GM21381 (cell line): ENCODE results near the gene ZSCAN21.

ENCODE experiments used
- ATAC-seq: cut with Tn5 transposase; IDR thresholded peaks from one replicate; pipeline ENCODE4 v1.9.1; 2021; ENCODE audit warnings: mild to moderate bottlenecking, moderate library complexity; ENCODE audit not compliant: unreplicated experiment

Gene ZSCAN21

GRCh38 chr7:100024020-100024619 lies 25.5 kb upstream of the ZSCAN21 start:
- ATAC-seq: no peak

GRCh38 chr7:100027197-100027596 lies 22.4 kb upstream of the ZSCAN21 start:
- ATAC-seq: no peak

- no peak for ATAC-seq
Observed at GRCh38 chr7:100029596-100029995, 20.0 kb upstream of the ZSCAN21 start.

GRCh38 chr7:100033526-100033925 lies 16.0 kb upstream of the ZSCAN21 start:
- ATAC-seq: no peak

GRCh38 chr7:100034871-100035510 lies 14.6 kb upstream of the ZSCAN21 start:
- ATAC-seq: no peak

- no peak for ATAC-seq
Observed at GRCh38 chr7:100035876-100036275, 13.7 kb upstream of the ZSCAN21 start.

- ATAC-seq: no peak
Observed at GRCh38 chr7:100038326-100038725, 11.2 kb upstream of the ZSCAN21 start.

GRCh38 chr7:100040575-100040974 lies 9.0 kb upstream of the ZSCAN21 start:
- ATAC-seq: no peak

- no peak for ATAC-seq
Observed at GRCh38 chr7:100044718-100045117, 4.9 kb upstream of the ZSCAN21 start.

- no peak for ATAC-seq
Observed at GRCh38 chr7:100048680-100049079, 894 bp upstream of the ZSCAN21 start.

GRCh38 chr7:100051611-100052010 lies 2.0 kb downstream of the ZSCAN21 start:
- ATAC-seq: no peak

- no peak for ATAC-seq
Observed at GRCh38 chr7:100053215-100053614, 3.6 kb downstream of the ZSCAN21 start.

- no peak for ATAC-seq
Observed at GRCh38 chr7:100057006-100057405, 7.4 kb downstream of the ZSCAN21 start.

GRCh38 chr7:100059251-100059739 lies 9.7 kb downstream of the ZSCAN21 start:
- ATAC-seq: no peak

GRCh38 chr7:100061518-100062193 lies 12.1 kb downstream of the ZSCAN21 start:
- ATAC-seq: no peak

GRCh38 chr7:100063376-100063775 lies 13.8 kb downstream of the ZSCAN21 start:
- no peak for ATAC-seq

- no peak for ATAC-seq
Observed at GRCh38 chr7:100064162-100064561, 14.6 kb downstream of the ZSCAN21 start.

- ATAC-seq: no peak
Observed at GRCh38 chr7:100065452-100066186, 16.0 kb downstream of the ZSCAN21 start.

GRCh38 chr7:100066953-100067352 lies 17.4 kb downstream of the ZSCAN21 start:
- no peak for ATAC-seq

GRCh38 chr7:100069991-100070390 lies 20.4 kb downstream of the ZSCAN21 start:
- no peak for ATAC-seq

- ATAC-seq: no peak
Observed at GRCh38 chr7:100071018-100071723, 21.6 kb downstream of the ZSCAN21 start.
